Hepatocyte (in vitro differentiated cells): Measurements from ENCODE around the gene MSGN1.

ENCODE experiments used
- CTCF ChIP-seq: fragments of 200-600 bp; sonication (generic); IDR thresholded peaks from 2 replicates; pipeline ENCODE4 v1.5.1; 2016; ENCODE audit warnings: antibody characterized with exemption, mild to moderate bottlenecking; ENCODE audit not compliant: poor library complexity
- EZH2 ChIP-seq: fragments of 200-600 bp; sonication (generic); IDR thresholded peaks from 2 replicates; pipeline ENCODE4 v1.6.1; 2016; ENCODE audit warnings: antibody characterized with exemption, mild to moderate bottlenecking, borderline replicate concordance
- EZH2phosphoT487 ChIP-seq: fragments of 200-600 bp; sonication (generic); IDR thresholded peaks from one replicate; pipeline ENCODE4 v1.6.1; 2018; ENCODE audit warnings: antibody characterized with exemption, mild to moderate bottlenecking, low read depth, moderate library complexity; ENCODE audit not compliant: unreplicated experiment, severe bottlenecking

GRCh38 chr2:17821535-17822444, 5.5 kb downstream of the MSGN1 start:
- TF ChIP-seq CTCF (no peak), EZH2phosphoT487 (no peak), EZH2 (no peak)
